Measurements from ENCODE around the gene PLP2. TPM values are rescaled to one million over a fixed set of nuclear protein-coding genes. Genes with fewer than 3 reads are reported as not detected.

Gene PLP2
- polyA plus RNA-seq, 2 of the 4 experiments (the other 2 are of a cell fraction), result 164 to 209 TPM

- ATAC-seq, result no peak
Observed at GRCh38 chrX:49214996-49215526, 43.4 kb downstream of the PLP2 start.

GRCh38 chrX:49220100-49220499 lies 48.4 kb downstream of the PLP2 start:
- CTCF ChIA-PET, result interaction anchor here (0.8 kb wide), 1 partner anchor 247 kb away, joined by 3 read pairs; no protein-coding TSS in a partner anchor
- Histone ChIP-seq H3K4me2 (no peak overlapping the region), H3K4me3 (no peak overlapping the region), H3K4me1 (no peaks in the 10 kb centered on the region), H3K9me3 (no peaks in the 10 kb centered on the region), H3K27ac (no peak overlapping the region)
- FAIRE-seq (no peak), DNase-seq (ENCODE audit: low read depth in 1 of 2, low spot score in 1 of 2) (no peak), ATAC-seq (no peak)
- TF ChIP-seq REST (IDR thresholded peaks at IDR 0.05) (no peak), HOXB13 (CRISPR knock-in tag; IDR thresholded peaks at IDR 0.05; ENCODE audit: low read depth) (no peak), TP53 (CRISPR knock-in tag; IDR thresholded peaks at IDR 0.05) (no peak), E2F6 (IDR thresholded peaks at IDR 0.05; ENCODE audit: borderline replicate concordance, low read depth) (no peak), SREBF2 (IDR thresholded peaks at IDR 0.05) (no peak), ZNF302 (CRISPR knock-in tag; IDR thresholded peaks at IDR 0.05) (no peak), CHD2 (IDR thresholded peaks at IDR 0.05; ENCODE audit: low read length, partially characterized antibody) (no peak), HDAC2 (IDR thresholded peaks at IDR 0.05) (no peak), BHLHE40 (IDR thresholded peaks at IDR 0.05; ENCODE audit: low read depth, low read length) (no peak), CHD4 (IDR thresholded peaks at IDR 0.05; ENCODE audit: borderline replicate concordance) (no peak), EP300 (IDR thresholded peaks at IDR 0.05) (no peak)
- TF ChIP-seq, protein P1, sequence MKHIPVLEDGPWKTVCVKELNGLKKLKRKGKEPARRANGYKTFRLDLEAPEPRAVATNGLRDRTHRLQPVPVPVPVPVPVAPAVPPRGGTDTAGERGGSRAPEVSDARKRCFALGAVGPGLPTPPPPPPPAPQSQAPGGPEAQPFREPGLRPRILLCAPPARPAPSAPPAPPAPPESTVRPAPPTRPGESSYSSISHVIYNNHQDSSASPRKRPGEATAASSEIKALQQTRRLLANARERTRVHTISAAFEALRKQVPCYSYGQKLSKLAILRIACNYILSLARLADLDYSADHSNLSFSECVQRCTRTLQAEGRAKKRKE (CRISPR knock-in tag; IDR thresholded peaks at IDR 0.05; ENCODE audit: low read depth), result no peak
- TF ChIP-seq, protein P2, sequence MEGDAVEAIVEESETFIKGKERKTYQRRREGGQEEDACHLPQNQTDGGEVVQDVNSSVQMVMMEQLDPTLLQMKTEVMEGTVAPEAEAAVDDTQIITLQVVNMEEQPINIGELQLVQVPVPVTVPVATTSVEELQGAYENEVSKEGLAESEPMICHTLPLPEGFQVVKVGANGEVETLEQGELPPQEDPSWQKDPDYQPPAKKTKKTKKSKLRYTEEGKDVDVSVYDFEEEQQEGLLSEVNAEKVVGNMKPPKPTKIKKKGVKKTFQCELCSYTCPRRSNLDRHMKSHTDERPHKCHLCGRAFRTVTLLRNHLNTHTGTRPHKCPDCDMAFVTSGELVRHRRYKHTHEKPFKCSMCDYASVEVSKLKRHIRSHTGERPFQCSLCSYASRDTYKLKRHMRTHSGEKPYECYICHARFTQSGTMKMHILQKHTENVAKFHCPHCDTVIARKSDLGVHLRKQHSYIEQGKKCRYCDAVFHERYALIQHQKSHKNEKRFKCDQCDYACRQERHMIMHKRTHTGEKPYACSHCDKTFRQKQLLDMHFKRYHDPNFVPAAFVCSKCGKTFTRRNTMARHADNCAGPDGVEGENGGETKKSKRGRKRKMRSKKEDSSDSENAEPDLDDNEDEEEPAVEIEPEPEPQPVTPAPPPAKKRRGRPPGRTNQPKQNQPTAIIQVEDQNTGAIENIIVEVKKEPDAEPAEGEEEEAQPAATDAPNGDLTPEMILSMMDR (IDR thresholded peaks at IDR 0.05), result no peak
- POLR2A ChIA-PET, result no interaction called here

More at GRCh38 chrX:49214996-49215526, 43.4 kb downstream of the PLP2 start:
- Histone ChIP-seq H3K27ac (no peak overlapping the region), H3K4me3 (no peak overlapping the region), H3K4me2 (no peak overlapping the region), H3K4me1 (no peaks in the 10 kb centered on the region), H3K9me3 (no peaks in the 10 kb centered on the region)
- POLR2A ChIA-PET, result no interaction called here
- CTCF ChIA-PET, result no interaction called here
- 55% methylated on average over 11 of the region's 14 CpGs for WGBS (ENCODE audit: missing lambda C conversion rate)
- FAIRE-seq (no peak), DNase-seq (ENCODE audit: low read depth in 1 of 2, low spot score in 1 of 2) (no peak)
- TF ChIP-seq ELK1 (IDR thresholded peaks at IDR 0.05; ENCODE audit: low read depth, low read length) (no peak), CHD2 (IDR thresholded peaks at IDR 0.05; ENCODE audit: low read length, partially characterized antibody) (no peak), POLR2AphosphoS2 (conservative IDR thresholded peaks at IDR 0.05; ENCODE audit: low read length) (no peak), ZC3H11A (IDR thresholded peaks at IDR 0.05) (no peak), RCOR1 (IDR thresholded peaks at IDR 0.05; ENCODE audit: low read depth, low read length) (no peak), PHF8 (IDR thresholded peaks at IDR 0.05; ENCODE audit: borderline replicate concordance, low read depth) (no peak), RAD21 (conservative IDR thresholded peaks at IDR 0.05 in 1 of 2, IDR thresholded peaks at IDR 0.05 in 1 of 2) (no peak), RNF2 (IDR thresholded peaks at IDR 0.05; ENCODE audit: borderline replicate concordance, low read depth) (no peak)
